Esophagus muscularis mucosa (tissue), 4 donors: ENCODE results near the gene SLC25A20. TPM values are rescaled to one million over a fixed set of nuclear protein-coding genes. Genes with fewer than 3 reads are reported as not detected.
"Not testable (repeated sequence)": the region's sequence is repeated elsewhere in the genome, so short reads cannot be mapped to it uniquely, and the experiment has no call there.

Experiments
- DNase-seq: peaks from one replicate; pipeline ENCODE4 v3.0.0-alpha.2; 2017; ENCODE audit errors: extremely low spot score
- H3K27ac ChIP-seq, 4 donors: fragments of 200-600 bp; sonication (generic); replicated peaks in 1 of 4; 1 replicate in 3 of 4; 2 replicates in 1 of 4; pipeline ENCODE4 v1.5.1; 2016 to 2019; ENCODE audit warnings: mild to moderate bottlenecking in 1 of 4
- H3K27me3 ChIP-seq, 4 donors: fragments of 200-600 bp; sonication (generic); one replicate each; pipeline versions ENCODE4 v1.5.1 to v1.6.0; 2016 to 2019
- H3K36me3 ChIP-seq, 4 donors: fragments of 200-600 bp; sonication (generic); one replicate each; pipeline ENCODE4 v1.5.1; 2016 to 2019
- H3K4me1 ChIP-seq, 4 donors: fragments of 200-600 bp; sonication (generic); one replicate each; pipeline ENCODE4 v1.5.1; 2016 to 2019
- H3K4me3 ChIP-seq, 4 donors: fragments of 200-600 bp; sonication (generic); 1 replicate in 2 of 4; 2 replicates in 2 of 4; pipeline ENCODE4 v1.5.1; 2016 to 2019; ENCODE audit warnings: mild to moderate bottlenecking in 4 of 4, moderate library complexity in 1 of 4
- H3K9me3 ChIP-seq, 4 donors: fragments of 200-600 bp; sonication (generic); 1 replicate in 3 of 4; 2 replicates in 1 of 4; pipeline ENCODE4 v1.5.1; 2016 to 2019
- EP300 ChIP-seq: sonication (generic); formaldehyde crosslinking; IDR thresholded peaks from one replicate; pipeline ENCODE4 v1.6.1; 2017; ENCODE audit warnings: antibody characterized with exemption
- POLR2A ChIP-seq: fragments of 450-650 bp; IDR thresholded peaks from one replicate; pipeline ENCODE4 v1.6.1; 2017; ENCODE audit warnings: antibody characterized with exemption, moderate library complexity, mild to moderate bottlenecking, low read depth
- POLR2AphosphoS5 ChIP-seq, 2 donors: sonication (generic); formaldehyde crosslinking; IDR thresholded peaks; one replicate each; pipeline ENCODE4 v1.6.1; 2017; ENCODE audit warnings: antibody characterized with exemption in 2 of 2
- WGBS: methylation state at CpG from one replicate; pipeline ENCODE4 v1.1.5; 2018; 5-methylcytosine and 5-hydroxymethylcytosine counted together
- intact Hi-C: fragments of 100-400 bp; cut with DNase I; formaldehyde crosslinking; loops from one replicate; pipeline ENCODE4 v1.15.1; 2023
- total RNA-seq, 4 donors: library from RNA; depleted of rRNA; stranded (reverse); fragments of >200 nt; gene quantifications; one replicate each; pipeline versions ENCODE4 v1.1.0 to v1.2.1, GENCODE V29; 2016
- TF ChIP-seq, protein P1 (sequence below), 3 experiments: fragments of 200-600 bp in 2 of 3; fragments of 450-650 bp in 1 of 3; sonication (generic) in 2 of 3; IDR thresholded peaks; one replicate each; pipeline ENCODE4 v1.5.1; 2017 to 2019; ENCODE audit warnings: antibody characterized with exemption in 3 of 3, mild to moderate bottlenecking in 2 of 3, moderate library complexity in 1 of 3

The SLC25A20 gene
- total RNA-seq, 4 donors from 2014 or later: 13.3 to 34.6 (median 21.8) TPM

DNA sequence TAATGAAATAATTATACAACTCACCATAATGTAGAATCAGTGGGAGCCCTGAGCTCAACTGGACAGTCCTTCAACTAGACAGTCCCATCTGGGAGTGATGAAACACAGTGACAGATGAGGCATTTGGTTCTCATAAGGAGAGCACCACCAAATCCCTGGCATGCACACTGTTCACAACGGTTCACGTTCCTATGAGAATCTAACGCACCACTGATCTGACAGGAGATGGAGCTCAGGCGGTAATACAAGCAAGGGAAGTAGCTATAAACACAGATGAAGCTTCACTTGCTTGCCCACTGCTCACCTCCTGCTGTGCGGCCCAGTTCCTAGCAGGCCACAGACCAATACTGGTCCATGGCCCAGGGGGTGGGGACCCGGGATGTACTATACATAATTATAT is 68.0 kb downstream of the SLC25A20 start:
- TF ChIP-seq POLR2AphosphoS5 (IDR thresholded peaks at IDR 0.05): no peak
- no peak for TF ChIP-seq EP300
- TF ChIP-seq, protein P1, sequence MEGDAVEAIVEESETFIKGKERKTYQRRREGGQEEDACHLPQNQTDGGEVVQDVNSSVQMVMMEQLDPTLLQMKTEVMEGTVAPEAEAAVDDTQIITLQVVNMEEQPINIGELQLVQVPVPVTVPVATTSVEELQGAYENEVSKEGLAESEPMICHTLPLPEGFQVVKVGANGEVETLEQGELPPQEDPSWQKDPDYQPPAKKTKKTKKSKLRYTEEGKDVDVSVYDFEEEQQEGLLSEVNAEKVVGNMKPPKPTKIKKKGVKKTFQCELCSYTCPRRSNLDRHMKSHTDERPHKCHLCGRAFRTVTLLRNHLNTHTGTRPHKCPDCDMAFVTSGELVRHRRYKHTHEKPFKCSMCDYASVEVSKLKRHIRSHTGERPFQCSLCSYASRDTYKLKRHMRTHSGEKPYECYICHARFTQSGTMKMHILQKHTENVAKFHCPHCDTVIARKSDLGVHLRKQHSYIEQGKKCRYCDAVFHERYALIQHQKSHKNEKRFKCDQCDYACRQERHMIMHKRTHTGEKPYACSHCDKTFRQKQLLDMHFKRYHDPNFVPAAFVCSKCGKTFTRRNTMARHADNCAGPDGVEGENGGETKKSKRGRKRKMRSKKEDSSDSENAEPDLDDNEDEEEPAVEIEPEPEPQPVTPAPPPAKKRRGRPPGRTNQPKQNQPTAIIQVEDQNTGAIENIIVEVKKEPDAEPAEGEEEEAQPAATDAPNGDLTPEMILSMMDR (IDR thresholded peaks at IDR 0.05): no peak
- TF ChIP-seq POLR2A: no peak
- intact Hi-C loops: no loop called here
- H3K36me3 ChIP-seq: no peaks in the 10 kb centered on the region
- no peak overlapping the region for H3K4me3 ChIP-seq
- H3K27ac ChIP-seq: no peak overlapping the region
- WGBS: 72% methylated on average over 6 of the region's 6 CpGs
- H3K9me3 ChIP-seq: no peaks in the 10 kb centered on the region
- no peaks in the 10 kb centered on the region for H3K27me3 ChIP-seq
- peaks cover 6 to 32% (median 13%) of the 10 kb centered on the region in 4 donors for H3K4me1 ChIP-seq
- no peak for DNase-seq

DNA sequence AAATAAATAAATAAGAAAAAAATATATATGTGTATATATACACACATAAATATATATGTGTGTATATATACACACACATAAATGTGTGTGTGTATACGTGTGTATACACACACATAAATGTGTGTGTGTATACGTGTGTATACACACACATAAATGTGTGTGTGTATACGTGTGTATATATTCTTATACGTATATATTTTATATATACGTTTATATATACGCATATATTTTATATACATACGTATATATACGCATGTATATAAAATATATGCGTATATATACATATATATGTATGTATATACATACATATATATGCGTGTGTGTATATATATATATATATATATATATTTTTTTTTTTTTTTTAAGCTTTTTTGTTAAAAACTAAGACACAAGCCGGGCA is 69.2 kb downstream of the SLC25A20 start:
- H3K4me1 ChIP-seq: peaks cover 6 to 27% (median 11%) of the 10 kb centered on the region in 4 donors
- 90% methylated on average over 11 of the region's 11 CpGs for WGBS
- DNase-seq, H3K9me3 ChIP-seq, H3K36me3 ChIP-seq, H3K4me3 ChIP-seq, H3K27me3 ChIP-seq, intact Hi-C loops, H3K27ac ChIP-seq: not testable (repeated sequence)

DNA sequence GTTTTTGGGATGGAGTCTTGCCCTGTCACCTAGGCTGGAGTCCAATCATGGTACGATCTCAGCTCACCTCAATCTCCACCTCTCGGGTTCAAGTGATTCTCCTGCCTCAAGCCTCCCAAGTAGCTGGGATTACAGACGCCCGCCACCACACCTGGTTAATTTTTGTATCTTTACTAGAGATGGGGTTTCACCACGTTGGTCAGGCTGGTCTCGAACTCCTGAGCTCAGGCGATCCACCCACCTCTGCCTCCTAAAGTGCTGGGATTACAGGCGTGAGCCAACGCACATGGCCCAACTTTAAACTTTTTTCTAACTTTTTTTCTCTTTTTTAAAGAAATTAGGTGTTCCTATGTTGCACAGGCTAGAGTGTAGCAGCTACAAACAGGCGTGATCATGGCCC is 70.8 kb downstream of the SLC25A20 start:
- 94% methylated on average over 10 of the region's 10 CpGs for whole genome bisulfite sequencing
- H3K27me3 ChIP-seq, intact Hi-C loops, H3K4me3 ChIP-seq, H3K36me3 ChIP-seq, H3K9me3 ChIP-seq, DNase-seq, H3K27ac ChIP-seq: not testable (repeated sequence)
- peaks cover 6 to 24% (median 11%) of the 10 kb centered on the region in 4 donors for H3K4me1 ChIP-seq

DNA sequence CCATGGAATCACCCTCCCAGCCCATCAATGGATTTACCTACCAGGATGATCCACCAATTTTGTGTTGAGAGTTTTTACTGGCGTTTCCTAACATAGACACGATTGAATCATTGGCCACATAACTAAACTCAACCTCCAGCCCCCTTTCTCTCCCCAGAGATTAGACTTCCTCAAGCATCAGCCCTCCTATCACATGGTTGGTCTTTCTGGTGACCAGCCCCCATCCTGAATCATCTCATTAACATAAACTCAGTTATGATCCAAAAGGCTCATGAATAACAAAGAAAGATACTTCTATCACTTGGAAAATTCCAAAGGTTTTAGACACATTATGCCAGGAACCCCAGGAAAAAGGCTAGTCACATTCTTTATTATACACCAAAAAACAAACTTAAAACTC is 72.2 kb downstream of the SLC25A20 start:
- Histone ChIP-seq H3K27ac (no peak overlapping the region), H3K27me3 (no peaks in the 10 kb centered on the region), H3K4me1 (peaks cover 7 to 16% (median 9%) of the 10 kb centered on the region in 4 donors), H3K4me3 (no peak overlapping the region), H3K36me3 (no peaks in the 10 kb centered on the region), H3K9me3 (no peaks in the 10 kb centered on the region)
- intact Hi-C loops: no loop called here
- TF ChIP-seq EP300 (no peak), POLR2A (no peak)
- TF ChIP-seq, protein P1 (IDR thresholded peaks at IDR 0.05): no peak
- no peak for DNase-seq
- WGBS: 46% methylated on average over 2 of the region's 2 CpGs

DNA sequence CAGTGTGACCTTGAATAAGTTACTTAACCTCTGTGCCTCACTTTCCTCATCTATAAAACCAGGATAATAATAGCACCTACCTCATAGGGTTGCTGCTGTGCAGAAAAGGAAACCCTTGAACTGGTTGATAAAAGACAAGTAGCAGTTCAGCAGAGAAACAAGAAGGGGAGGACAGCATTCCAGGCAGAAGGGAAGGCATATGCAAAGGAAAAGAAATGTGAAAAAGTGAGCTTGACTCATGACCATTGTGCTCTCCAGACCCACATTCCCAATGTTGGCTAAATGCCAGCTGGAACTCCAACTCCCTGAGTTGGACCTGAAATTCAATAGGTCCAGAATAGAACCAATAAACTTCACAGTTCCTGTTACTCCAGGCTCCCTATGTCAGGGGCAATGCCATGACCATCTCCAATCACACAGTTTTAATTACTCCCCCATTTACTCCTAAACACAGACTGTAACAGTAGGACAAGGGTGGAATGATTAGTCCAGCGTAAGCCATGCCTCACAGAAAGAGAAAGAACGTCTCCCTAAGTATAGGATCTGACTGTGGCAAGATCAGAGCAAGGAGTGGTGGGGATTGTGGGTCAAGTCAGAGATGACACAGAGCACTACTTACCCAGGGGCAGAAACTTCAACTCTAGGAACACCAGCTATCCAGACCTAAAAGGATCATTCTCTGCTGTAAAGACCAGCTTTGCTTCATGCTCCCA is 77.9 kb downstream of the SLC25A20 start:
- no peaks in the 10 kb centered on the region for H3K27me3 ChIP-seq
- H3K27ac ChIP-seq: no peak overlapping the region
- H3K36me3 ChIP-seq: no peaks in the 10 kb centered on the region
- no peak for DNase-seq
- H3K9me3 ChIP-seq: no peaks in the 10 kb centered on the region
- H3K4me1 ChIP-seq: peaks cover 10 to 15% (median 12%) of the 10 kb centered on the region in 4 donors
- WGBS: 84% methylated on average over 2 of the region's 2 CpGs
- intact Hi-C loops: no loop called here
- H3K4me3 ChIP-seq: no peak overlapping the region
- TF ChIP-seq POLR2AphosphoS5 (IDR thresholded peaks at IDR 0.05) (no peak), EP300 (no peak), POLR2A (no peak)
- TF ChIP-seq, protein P1 (IDR thresholded peaks at IDR 0.05): no peak
